ENCODE results near the gene PAPPA.
A peak's percentile ranks its signal among the peaks of the same experiment; 100 is the strongest.

The PAPPA gene

GRCh38 chr9:116271991-116272390 is 118.4 kb downstream of the PAPPA start:
- no peak for DNase-seq (ENCODE audit: low read depth)
- no peak overlapping the region for H3K4me3 ChIP-seq (ENCODE audit: low read depth, low read length)
- no peak for TF ChIP-seq CTCF (conservative IDR thresholded peaks at IDR 0.05; ENCODE audit: low read depth, low read length)

GRCh38 chr9:116274293-116274692 is 120.7 kb downstream of the PAPPA start:
- TF ChIP-seq CTCF (conservative IDR thresholded peaks at IDR 0.05; ENCODE audit: low read depth, low read length) = no peak
- H3K4me3 ChIP-seq (ENCODE audit: low read depth, low read length) = no peak overlapping the region
- DNase-seq (ENCODE audit: low read depth) = peak; percentile 86

- no peak overlapping the region for H3K4me3 ChIP-seq (ENCODE audit: low read depth, low read length)
- no peak for TF ChIP-seq CTCF (conservative IDR thresholded peaks at IDR 0.05; ENCODE audit: low read depth, low read length)
- peak; percentile 56 for DNase-seq (ENCODE audit: low read depth)
Measured at GRCh38 chr9:116275418-116276195, 122.0 kb downstream of the PAPPA start.

GRCh38 chr9:116276196-116276493 is 122.6 kb downstream of the PAPPA start:
- no peak for TF ChIP-seq CTCF (conservative IDR thresholded peaks at IDR 0.05; ENCODE audit: low read depth, low read length)
- DNase-seq (ENCODE audit: low read depth) = no peak
- H3K4me3 ChIP-seq (ENCODE audit: low read depth, low read length) = no peak overlapping the region

GRCh38 chr9:116276651-116277121 is 123.1 kb downstream of the PAPPA start:
- no peak for TF ChIP-seq CTCF (conservative IDR thresholded peaks at IDR 0.05; ENCODE audit: low read depth, low read length)
- H3K4me3 ChIP-seq (ENCODE audit: low read depth, low read length) = no peak overlapping the region
- DNase-seq (ENCODE audit: low read depth) = peak; percentile 51

- no peak overlapping the region for H3K4me3 ChIP-seq (ENCODE audit: low read depth, low read length)
- TF ChIP-seq CTCF (conservative IDR thresholded peaks at IDR 0.05; ENCODE audit: low read depth, low read length) = no peak
- peak; percentile 23 for DNase-seq (ENCODE audit: low read depth)
Measured at GRCh38 chr9:116278326-116278725, 124.7 kb downstream of the PAPPA start.

GRCh38 chr9:116279230-116279629 is 125.6 kb downstream of the PAPPA start:
- DNase-seq (ENCODE audit: low read depth) = peak; percentile 53
- TF ChIP-seq CTCF (conservative IDR thresholded peaks at IDR 0.05; ENCODE audit: low read depth, low read length) = no peak

More at GRCh38 chr9:116279230-116279629, 125.6 kb downstream of the PAPPA start:
- no peak overlapping the region for H3K4me3 ChIP-seq (ENCODE audit: low read depth, low read length)

Measured in choroid plexus epithelial cell (primary cell).